LNCaP clone FGC (cell line): Measurements from ENCODE around the gene SLC48A1.

Experiments
- DNase-seq: peaks from one replicate; pipeline ENCODE4 v3.0.0-alpha.2; 2011; ENCODE audit warnings: low read depth
- H3K4me3 ChIP-seq: 2 replicates; pipeline ENCODE4 v1.5.1; 2011; ENCODE audit warnings: mild to moderate bottlenecking, low read depth, low read length, control low read depth
- TF ChIP-seq, protein P1 (sequence below): IDR thresholded peaks from 2 replicates; pipeline ENCODE4 v1.5.1; 2012; ENCODE audit warnings: mild to moderate bottlenecking; ENCODE audit not compliant: control insufficient read depth, insufficient read depth; ENCODE audit errors: extremely low read depth

Gene SLC48A1

GRCh38 chr12:47783024-47783755, 10.2 kb downstream of the SLC48A1 start:
- TF ChIP-seq, protein P1, sequence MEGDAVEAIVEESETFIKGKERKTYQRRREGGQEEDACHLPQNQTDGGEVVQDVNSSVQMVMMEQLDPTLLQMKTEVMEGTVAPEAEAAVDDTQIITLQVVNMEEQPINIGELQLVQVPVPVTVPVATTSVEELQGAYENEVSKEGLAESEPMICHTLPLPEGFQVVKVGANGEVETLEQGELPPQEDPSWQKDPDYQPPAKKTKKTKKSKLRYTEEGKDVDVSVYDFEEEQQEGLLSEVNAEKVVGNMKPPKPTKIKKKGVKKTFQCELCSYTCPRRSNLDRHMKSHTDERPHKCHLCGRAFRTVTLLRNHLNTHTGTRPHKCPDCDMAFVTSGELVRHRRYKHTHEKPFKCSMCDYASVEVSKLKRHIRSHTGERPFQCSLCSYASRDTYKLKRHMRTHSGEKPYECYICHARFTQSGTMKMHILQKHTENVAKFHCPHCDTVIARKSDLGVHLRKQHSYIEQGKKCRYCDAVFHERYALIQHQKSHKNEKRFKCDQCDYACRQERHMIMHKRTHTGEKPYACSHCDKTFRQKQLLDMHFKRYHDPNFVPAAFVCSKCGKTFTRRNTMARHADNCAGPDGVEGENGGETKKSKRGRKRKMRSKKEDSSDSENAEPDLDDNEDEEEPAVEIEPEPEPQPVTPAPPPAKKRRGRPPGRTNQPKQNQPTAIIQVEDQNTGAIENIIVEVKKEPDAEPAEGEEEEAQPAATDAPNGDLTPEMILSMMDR = no peak
- H3K4me3 ChIP-seq = no peak overlapping the region
- no peak for DNase-seq

GRCh38 chr12:47783821-47784819, 11.1 kb downstream of the SLC48A1 start:
- DNase-seq = no peak
- no peak overlapping the region for H3K4me3 ChIP-seq
- TF ChIP-seq, protein P1 = no peak

DNA sequence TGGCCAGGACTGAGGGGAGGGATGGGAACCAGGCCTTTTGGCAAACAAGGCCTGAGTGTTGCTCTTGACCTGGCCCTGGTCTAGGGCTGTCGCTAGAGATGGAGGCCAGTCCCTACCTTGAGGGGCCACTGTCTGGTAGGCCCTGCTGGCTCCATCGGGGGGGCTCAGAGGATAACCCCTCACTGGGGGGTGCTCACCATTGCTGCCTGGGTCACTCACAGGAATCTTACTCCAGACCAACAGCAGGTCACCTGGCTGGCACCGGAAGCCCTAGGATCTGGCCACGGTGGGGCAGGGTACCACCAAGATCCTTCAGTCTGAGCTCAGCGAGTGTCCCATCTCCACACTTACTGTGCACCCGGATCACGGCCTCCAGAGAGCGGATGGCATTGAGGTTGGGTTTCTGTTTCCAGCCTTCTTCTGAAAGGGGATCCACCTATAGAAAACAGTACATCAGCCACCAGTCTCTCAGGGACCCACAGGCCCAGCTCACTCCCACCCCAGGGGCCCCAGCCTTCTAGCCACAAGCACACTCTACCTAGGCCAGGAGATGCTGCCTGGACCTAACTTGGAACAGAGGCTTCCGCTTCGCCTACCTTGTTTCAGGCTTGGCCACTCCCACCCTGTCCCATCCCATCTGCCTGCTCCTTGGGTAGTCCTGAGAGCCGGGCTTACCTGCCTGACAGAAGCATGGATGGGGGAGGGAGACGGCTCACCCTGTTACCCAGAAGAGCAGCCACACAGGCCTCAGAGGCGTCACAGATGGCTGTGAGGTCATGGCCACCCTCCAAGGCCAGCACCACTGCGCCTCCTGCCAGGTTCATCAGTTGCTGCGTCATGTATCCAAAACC, 12.2 kb downstream of the SLC48A1 start:
- TF ChIP-seq, protein P1 = no peak
- no peak overlapping the region for H3K4me3 ChIP-seq
- no peak for DNase-seq

GRCh38 chr12:47785887-47786661, 13.0 kb downstream of the SLC48A1 start:
- DNase-seq = no peak
- TF ChIP-seq, protein P1 = no peak
- H3K4me3 ChIP-seq = no peak overlapping the region

DNA sequence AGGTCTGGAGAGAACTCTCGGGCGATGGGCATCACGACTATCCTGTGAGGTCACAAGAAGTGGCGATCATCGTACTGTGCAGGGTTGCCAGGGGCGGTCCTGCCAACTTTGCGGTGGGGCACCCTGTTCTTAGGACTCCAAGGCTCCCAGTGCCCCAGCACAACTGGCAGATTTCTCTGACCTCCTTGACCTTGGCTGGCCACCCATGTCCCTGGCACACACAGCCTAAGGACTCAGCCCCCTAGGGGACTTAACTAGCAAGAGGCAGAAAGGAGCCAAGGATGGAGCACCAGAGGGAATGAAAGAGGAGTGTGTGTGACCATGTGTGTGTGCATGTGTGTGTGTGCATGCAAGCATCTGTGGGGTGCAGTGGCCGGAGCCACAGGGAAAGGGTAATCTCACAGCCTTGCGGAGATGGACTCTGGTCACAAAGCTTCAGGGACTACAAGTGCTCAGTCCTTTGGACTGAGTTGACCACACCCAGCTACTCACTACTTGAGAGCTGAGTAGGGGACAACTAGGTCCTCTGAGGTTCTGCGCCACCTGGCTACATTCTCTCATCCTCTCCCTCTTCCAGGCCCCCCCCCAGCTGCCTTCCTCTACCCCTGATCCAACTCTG, 13.7 kb downstream of the SLC48A1 start:
- DNase-seq = no peak
- TF ChIP-seq, protein P1 = no peak
- no peak overlapping the region for H3K4me3 ChIP-seq
